NCI-H69 (cell line): ENCODE measurements around the gene ASTL.

Experiments used
- DNase-seq: peaks from one replicate; lab custom pipeline; 2025; lab: John Stamatoyannopoulos, UW

The ASTL gene

DNA sequence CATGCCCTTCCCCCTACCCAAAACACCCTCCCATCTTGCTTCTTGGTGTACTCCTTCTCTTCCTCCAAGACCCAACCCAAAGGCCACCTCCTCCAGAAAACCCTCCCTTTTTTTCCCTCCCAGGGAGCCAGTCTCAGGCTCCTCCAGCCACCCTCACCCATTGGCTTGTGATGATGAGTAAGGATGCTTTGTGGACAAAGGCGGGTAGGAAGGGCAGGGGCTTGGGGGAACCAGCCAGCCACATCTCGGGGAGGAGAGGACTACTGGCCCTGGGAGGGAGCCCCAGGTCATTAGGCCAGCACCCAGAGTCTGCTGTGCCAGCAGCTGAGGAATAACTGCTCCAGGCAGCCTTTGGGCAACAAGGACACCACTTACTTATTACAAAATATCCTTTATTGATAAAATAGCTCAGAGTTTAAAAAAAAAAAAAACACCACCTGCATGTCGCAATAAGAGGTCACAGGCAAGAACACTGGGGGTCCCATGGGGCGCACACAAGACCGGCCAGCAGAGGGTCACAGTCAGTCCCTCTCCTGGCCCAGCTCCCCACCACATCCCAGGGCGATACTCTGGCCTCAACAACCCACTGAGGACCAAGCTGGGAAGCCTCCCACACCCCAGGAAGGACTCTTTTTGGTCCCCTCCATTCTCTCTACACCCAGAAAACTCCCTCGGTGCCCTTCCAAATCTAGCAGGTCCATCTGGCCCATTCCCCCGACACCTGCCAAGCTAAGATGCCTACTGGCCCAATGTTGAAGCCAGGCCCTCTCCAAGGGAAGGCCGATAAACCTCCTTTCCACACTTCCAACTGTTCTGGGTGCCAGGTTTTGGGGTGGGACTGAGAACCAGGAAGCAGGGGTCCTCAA is 25.6 kb downstream of the ASTL start:
- DNase-seq = no peak

DNA sequence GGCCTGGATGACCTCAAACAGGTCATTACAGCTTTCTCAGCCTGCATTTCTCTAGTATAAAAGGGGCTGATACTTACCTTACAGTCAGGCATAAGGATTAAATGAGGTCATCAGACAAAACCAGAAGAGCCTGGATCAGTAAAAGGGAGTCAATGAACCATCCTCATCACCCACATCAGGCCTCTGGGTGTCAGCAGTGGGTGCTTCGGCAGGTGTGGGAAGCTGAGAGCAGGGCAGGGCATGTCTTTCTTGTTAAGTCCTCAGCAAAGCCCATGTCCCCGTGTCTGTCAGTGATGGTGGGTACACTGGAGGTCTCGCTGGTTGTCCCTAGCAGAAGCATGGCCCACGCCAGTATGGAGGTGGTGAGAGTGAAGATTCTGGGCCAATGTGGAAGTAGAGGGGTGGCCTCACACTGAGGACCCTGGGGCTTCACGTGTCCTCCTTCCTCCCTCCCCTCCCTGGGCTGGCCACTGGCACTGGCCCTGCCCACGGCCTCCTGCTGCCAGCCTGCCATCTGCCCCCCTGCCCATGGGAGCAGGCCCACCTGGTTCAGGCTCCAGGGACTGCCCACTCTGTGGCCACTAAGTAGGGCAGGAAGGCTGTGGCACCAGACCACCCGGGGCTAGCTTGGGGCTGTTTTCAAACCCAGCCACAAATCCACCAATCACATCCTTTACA is 26.3 kb downstream of the ASTL start:
- DNase-seq = peak; percentile 8

DNA sequence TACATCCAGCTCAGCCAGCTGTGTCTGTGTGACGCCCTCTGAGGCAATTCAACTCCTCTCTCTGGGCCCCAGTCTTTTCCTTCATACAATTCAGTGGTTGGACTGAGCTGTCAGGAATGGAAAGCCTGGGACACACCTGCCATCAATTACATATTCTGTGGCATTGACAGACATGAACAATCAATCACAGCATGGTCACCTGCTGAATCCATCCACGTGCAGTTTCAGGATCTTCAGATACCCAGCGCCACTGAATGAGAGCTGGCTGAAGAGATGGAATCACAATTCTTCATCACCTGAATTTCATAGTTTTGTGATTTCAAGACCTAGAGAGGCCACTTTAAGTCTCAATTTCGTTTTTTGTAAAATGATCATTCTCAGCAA is 27.1 kb downstream of the ASTL start:
- DNase-seq = no peak

DNA sequence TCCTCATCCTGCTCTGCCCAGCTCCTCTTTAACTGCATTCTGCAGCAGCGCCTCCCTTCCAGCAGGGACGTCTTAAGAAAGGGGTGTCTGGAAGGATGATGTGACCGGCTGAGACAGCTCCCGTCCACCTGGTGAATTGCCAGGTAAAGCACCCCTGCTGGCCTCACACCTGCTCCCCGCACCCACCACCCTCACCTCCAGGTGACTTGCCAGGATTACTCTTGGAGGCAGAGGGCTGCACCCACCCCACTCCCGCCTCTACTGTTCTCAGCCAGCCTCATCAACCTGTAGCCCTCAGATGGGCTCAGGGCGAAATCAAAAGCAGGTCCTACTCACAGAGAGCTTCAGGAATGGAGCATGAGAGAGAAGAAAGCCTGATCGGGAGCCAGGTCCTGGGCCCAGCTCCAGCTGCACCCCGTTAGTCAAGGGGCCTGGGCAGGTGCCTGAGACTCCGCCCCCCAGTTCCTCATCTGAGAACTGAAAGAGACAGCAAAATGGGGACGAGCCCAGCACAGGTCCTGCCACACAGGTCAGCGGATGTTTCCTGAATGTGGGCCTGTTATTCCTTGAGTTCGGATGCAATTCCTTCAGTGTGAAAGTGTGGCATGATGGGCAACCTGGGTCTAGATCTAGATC is 27.6 kb downstream of the ASTL start:
- DNase-seq = peak; percentile 5

DNA sequence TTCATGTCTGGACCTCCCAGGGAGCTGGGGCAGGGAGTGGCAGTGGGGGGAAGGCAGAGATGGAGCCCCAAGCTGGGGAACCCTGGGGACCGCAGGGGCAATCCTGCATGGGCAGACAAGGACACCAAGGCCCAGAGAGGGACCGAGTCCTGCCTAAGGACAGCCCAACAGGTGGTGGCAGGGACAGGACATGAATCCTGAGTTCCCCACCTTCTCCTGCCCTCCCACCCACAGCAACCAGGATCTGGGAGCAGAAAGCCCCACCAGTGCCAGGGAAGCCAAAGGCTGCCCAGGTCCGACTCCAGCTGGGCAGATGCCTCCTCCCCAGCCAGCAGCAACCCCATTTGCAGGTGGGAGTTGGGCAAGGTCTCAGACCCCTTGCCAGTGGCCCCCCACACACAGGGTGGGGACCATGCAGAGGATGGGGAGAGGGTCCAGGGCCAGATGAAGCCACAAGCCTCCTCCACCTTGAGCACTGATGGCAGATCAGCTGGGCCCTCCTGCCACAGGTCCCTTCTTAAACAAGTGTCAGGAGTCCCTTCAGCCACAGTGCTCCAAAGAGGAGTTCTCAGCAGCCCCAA is 28.3 kb downstream of the ASTL start:
- no peak for DNase-seq

DNA sequence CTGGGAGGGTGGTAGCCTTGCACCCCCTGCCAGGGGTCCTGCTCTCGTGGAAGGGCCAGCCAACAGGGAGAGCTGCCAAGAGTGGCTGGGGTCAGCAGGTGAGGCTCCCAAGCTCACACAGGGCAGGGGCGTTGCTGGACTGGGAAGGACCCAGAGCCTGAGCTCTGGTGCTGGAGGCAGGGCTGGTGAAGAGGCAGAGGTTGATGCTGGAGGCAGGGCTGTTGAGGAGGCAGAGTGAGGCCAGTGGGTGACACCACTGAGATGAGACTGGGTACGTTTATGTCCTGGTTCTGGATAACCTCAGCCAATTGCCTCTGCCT is 29.0 kb downstream of the ASTL start:
- DNase-seq = no peak

DNA sequence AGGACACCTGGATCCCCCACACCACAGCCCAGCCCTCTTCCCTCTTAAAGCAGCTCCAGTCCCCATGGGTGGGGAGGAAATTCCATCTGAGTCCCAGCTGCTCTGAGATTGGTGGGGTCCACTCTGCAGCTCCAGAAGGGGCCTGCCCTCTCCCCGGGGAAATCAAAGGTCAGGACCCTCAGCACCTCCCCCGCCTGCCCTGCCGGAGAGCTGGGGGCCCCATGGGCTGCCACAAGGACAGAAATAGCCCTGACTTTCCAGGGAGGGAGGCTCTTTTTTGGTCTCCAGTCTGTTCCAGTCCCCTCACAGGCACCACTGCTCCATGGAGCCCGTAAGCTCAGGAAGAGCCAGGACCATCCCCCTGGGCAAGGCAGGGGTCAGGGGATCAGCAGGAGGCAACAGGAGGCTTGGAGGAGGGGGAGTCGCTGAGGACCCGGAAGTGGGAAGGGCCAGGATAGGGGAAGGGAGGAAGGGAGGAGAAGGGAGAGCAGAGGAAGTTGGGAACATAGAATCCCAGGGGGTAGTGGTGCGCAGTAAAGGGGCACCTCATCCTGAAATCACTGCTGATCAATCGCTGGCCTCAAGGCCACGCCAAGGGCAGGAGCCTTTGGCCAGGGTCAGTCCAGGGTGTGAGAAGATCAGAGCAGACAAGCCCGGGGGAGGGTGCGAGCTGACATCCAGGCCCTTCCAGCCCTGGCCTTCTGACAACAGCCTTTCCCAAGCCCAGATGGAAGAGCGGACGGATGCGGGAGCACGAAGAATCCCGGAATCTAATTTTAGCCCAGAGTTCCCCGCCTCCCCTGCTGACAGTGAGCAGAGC is 29.6 kb downstream of the ASTL start:
- peak; percentile 56 for DNase-seq

DNA sequence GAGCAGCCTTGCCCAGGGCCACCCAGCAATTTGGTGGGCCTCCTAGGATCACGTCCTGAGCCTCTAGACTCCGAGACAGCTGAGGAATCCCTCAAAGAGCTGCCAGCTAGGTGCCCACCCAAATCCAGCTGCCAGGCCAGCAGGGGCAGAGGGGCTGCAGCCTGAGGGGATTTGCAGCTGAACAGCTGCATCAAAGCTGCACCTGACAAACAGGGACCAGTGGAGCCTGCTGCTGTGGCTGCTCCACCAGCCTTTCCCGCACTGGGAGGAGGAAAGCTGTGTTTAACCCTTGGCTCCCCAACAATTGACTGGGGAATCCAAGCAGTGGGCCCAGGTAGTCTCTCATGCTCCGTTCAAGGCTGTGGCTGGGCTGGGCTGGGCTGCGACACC is 30.2 kb downstream of the ASTL start:
- peak; percentile 15 for DNase-seq

DNA sequence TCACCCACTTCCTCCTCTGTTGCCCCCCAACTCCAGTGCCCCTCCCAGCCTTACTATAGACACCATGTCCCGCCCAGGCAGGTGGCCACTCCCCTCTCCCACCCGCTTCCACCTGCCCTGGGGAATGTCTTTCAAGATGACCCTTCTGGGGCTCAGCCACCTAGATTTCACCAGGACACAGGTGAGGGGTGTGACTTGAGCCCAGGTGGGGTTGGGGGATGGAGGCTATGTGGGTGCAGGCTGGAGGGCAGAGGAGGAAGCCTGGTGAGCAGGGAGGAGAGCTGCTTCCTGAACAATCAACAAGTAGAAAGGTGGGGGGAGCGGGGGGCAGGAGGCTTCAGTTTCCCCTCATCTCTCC is 30.6 kb downstream of the ASTL start:
- no peak for DNase-seq

DNA sequence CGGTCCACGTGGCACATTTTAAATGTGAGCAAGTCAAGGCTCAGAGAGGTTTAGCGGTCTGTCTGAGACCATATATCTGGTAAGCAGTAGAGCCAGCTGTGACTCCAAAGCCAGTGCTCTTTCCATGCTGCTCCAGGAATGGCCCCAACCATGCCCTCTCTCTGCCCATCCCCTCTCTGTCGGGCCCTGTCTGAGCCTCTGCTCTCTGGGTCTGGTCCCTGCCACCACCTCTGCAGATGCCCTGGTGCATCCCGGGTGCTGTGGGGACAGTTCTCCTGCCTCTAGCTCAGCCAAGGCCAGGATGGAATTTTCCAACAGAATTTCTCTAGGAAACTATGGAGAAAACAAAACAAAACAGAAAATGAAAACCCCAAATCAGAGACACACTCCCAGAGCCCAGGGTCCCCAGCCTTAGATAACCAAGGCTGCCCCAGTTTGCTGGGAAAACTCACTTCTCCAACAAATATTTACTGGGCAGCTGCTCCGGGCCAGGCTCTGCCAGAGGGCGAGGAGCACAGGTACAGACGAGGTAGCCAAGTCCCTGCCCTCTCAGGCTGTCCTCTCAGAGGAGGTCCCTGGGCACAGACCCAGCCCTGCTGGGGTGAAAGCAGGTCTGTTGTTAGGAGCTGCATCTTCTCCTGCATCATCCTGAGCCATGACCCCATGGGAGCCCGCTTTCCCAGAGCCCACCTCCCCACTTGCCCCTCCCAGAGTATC is 31.2 kb downstream of the ASTL start:
- DNase-seq = no peak

DNA sequence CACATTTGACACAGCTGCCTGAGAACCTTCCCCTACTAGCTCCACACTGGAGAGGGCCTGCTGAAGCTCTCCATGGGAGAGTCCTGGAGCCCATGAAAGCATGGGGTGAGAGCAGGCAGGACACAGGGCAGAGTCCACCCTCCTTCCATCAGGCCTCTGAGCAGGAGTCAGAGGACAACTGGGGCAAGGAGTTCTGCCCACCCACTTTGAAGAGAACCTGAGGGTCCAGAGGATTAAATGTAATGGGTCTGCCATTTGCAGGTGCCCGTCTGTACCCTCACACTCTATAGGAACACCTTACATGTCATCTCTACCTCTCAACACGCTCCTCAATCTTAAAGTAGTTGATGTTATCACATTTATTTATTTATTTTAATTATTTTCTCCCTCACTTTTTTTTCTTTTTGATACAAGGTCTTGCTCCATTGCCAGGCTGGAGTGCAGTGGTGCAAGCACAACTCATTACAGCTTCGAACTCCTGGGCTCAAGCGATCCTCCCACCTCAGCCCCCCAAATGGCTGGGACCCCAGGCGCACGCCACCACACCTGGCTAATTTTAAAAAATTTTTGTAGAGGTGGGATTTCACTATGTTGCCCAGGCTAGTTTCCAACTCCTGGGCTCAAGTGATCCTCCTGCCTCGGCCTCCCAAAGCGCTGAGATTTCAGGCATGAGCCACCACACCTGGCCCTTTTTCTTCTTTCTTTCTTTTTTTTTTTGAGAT is 32.1 kb downstream of the ASTL start:
- DNase-seq = no peak

DNA sequence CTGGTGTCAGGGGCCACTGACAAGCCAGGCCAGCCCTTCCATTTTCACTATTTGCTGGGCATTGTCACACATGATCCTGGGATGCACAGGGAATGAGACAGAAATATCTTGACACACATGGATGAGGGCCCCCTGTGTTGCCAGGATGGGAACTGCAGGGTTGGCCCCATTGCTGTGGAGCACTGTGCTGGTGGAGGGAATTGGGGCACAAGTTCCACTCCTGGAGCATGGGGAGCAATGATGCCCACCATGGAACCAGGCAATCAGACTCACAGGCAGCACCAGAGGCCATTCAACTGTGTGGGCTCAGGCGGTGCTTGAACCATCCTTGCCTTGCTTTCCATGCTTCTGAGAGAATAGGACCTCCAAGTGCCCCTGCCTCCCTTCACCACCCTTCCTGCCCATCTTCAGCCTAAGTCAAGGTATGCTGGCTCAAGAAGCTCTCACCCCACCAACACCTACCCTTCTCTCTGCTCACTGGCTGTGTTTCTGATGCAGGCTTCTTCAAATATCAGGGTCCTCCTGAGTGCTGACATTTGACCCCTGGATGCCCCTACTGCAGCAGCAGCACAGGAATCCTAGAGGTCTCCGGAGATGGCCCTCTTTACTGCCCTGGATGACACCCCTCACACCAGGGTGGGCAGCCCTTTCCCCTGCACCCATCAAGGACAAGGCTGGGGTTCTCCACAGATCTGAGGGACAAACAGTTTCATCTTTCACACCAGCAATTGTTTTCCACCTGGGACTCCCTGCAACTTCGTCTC is 33.0 kb downstream of the ASTL start:
- no peak for DNase-seq

DNA sequence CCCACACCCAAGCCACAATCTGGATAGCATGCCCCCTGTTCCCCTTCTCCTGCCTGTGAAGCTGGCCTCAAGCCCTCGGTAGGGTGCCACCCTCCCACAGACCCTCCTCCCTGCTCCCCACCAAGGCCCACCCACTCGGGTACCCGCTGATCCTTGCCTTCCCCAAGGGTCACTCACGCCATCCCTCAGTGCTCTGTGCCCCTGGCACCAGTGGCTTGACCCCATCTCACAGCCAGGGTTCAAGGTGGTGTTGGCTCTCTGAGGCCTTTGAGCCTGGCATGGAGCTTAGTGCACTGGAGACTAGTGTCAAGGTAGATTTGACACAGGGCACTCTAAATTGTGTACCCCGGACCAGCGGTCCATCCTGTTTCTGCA is 33.8 kb downstream of the ASTL start:
- no peak for DNase-seq

DNA sequence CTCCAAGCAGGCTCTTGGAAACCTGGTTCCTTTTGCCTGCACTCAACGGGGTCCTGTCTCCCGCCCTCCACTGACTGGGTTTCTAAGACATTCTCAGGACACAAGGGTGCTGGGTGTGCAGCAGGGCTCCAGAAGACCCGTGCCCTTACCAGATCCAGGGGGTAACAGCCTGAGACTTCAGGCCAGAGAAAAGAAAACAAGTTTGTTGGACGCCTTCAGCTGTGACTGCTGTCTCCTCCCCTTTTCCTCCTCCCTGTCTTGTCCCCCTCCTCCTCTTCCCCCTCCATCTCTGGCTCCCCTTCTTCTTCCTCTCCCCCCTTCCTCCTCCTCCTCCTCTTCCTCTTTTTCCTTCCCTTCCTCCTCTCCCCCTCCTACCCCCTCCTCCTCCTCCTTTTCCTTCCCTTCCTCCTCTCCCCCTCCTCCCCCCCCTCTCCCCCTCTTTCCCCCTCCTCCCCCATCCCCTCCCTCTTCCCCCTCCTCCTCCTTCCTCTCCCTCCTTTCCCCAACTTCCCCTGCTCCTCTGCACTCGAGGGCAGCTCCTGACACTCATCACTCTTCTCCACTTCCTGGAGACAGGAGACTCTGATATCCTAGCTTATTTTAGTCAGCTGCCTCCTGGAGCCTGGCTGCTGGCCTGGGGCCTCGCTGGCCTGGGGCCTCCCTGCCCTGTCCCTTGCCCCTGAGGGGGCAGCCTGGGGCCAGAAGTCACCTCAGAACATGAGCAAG is 34.4 kb downstream of the ASTL start:
- DNase-seq = peak; percentile 18

DNA sequence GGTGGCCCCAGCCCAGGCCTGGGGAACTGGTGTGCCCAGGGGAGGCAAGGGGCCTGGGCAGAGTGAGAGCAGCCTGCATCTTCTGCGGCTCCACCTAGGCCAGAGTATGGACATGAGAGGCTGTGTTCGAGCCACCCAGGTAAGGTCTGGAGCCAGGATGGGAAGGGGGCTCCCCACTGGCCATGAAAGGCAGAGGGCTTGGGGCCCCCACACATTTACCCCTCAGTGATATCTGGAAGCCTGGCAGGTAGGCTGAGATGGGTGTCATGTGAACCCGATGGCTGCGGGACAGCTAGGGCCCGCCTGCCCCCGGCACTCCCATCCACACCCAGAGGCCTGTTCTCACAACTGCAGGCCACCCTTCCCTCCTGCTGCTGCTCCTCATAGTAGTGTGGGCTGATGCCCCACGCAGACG is 35.1 kb downstream of the ASTL start:
- DNase-seq = no peak

DNA sequence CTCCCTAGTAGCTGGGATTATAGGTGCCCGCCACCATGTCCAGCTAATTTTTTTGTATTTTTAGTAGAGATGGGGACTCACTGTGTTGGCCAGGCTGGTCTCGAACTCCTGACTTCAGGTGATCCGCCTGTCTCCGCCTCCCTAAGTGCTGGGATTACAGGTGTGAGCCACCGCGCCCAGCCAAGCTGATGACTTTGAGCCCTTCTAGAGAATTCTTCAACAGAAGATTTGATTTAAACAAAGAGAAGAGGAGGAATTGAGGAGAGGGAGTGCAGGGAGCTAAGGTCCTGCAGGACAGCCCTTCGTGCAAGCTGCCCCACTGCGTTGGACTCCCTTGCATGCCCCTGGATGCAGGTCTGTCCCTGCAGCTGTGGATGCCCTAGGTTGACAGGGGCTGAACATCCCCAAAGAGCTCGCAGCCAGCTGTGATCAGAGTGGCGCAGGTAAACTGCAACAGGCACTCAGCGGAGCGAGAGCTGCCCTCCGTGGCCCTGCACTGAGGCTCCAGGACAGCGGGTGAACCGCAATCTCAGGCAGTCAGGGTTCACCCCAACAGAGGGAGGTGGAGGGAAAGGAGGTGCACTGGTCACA is 35.6 kb downstream of the ASTL start:
- no peak for DNase-seq

DNA sequence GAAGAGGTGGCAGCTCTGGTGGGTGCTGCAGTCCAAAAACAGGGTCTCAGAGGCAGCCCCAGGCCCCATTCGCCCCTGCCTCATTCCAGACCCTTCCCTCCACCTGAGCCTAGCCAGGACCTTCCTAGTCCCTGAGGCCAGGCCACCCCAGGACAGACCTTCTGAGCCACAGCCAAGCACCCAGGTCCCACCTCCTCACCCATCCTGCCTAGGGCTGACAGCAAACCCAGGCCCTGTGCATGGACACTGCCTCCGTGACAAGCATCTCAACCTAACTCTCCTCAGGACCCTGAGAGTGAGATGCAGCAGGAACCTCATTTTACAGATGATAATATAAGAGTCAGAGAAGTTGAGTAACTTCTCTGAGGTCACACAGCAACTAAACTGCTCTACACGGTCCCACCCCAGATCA is 37.4 kb downstream of the ASTL start:
- no peak for DNase-seq

DNA sequence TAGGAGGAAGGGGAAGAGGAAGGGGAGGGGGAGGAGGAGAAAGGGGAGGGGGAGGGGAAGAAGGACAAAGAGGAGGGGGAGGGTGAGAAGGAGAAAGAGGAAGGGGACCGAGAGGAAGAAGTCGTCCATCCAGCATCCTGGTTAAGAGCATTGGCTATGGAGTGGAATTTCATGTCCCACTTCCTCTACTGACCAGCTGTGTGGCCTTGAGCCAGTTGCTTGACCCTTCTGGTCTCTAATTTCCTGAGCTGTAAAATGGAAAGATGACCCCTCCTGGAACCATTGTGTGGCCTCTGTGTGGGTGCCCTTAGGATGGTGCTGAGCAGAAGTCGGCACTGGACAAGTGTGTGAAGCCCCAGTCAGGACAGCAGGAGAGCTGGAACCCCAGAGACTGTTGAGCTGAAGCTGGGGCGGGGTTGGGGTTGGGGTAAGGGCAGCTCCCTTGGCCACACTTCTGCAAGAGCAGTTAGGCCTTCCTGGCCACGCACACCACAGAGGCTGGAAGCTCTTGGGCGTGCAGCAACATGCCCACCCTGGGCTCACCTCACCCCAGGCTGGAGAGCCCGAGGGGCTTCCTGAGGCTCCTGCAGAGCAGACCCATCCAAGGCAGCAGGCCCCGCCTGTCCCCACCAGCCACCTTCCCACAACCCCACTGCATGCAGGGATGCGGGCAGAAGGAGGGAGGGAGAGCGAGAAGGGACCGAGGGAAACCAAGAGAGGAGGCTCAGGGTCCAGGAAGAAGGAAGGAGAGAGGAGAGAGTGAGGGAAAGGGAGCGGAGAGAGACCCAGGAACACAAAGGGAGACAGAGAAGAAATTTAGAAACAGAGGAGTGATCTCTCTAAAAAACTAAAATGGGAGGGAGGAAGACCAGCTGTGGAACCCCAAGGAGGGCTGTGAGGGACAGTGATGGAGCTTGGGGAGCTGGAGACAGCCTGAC is 38.2 kb downstream of the ASTL start:
- peak; percentile 58 for DNase-seq
